ENCODE results near the gene PRKRIP1. TPM values are rescaled to one million over a fixed set of nuclear protein-coding genes. Genes with fewer than 3 reads are reported as not detected.

PRKRIP1 gene
- total RNA-seq, 1 donor from 2014 or later, result 41.3 TPM

DNA sequence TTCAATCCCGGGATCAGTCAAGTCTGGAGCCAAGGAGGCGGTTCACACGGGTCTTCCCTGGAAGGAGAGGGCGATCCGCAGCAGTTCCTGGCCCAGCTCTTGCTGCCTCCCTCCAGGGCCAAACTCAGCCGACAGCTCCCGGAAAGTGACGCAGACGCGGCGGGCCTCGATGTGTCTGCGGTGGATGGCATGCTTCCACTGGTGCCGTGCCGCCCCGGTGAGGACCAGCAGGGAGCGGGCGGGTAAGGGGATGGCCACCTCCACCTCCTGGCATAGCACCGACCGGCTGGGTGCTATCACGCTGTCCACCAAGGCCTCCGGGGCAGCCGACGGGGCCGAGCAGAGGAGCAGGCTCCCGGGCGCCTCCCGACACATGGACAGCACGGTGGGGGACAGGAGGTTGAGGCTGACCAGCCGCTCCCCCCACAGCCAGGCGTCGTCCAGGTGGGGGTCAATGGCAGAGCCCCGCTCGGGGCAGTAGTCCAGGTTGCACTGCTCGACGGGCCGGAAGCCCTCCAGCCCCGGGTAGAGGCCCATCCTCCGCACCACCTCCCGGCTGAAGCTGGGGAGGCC is 61.3 kb downstream of the PRKRIP1 start:
- no peak for DNase-seq (ENCODE audit: low spot score)
- peaks cover 2% of the 10 kb centered on the region for H3K27me3 Mint-ChIP-seq (ENCODE audit: unreplicated experiment)
- no peaks in the 10 kb centered on the region for H3K4me1 Mint-ChIP-seq (ENCODE audit: unreplicated experiment)
- peaks cover 9% of the 10 kb centered on the region for H3K36me3 Mint-ChIP-seq (ENCODE audit: low read depth, unreplicated experiment)
- TF ChIP-seq, protein P1, sequence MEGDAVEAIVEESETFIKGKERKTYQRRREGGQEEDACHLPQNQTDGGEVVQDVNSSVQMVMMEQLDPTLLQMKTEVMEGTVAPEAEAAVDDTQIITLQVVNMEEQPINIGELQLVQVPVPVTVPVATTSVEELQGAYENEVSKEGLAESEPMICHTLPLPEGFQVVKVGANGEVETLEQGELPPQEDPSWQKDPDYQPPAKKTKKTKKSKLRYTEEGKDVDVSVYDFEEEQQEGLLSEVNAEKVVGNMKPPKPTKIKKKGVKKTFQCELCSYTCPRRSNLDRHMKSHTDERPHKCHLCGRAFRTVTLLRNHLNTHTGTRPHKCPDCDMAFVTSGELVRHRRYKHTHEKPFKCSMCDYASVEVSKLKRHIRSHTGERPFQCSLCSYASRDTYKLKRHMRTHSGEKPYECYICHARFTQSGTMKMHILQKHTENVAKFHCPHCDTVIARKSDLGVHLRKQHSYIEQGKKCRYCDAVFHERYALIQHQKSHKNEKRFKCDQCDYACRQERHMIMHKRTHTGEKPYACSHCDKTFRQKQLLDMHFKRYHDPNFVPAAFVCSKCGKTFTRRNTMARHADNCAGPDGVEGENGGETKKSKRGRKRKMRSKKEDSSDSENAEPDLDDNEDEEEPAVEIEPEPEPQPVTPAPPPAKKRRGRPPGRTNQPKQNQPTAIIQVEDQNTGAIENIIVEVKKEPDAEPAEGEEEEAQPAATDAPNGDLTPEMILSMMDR (IDR thresholded peaks at IDR 0.05; ENCODE audit: unreplicated experiment), result no peak
- H3K27ac Mint-ChIP-seq (ENCODE audit: unreplicated experiment), result no peak overlapping the region
- no peak overlapping the region for H3K4me3 Mint-ChIP-seq (ENCODE audit: unreplicated experiment)
- H3K9me3 Mint-ChIP-seq (ENCODE audit: unreplicated experiment), result no peaks in the 10 kb centered on the region

DNA sequence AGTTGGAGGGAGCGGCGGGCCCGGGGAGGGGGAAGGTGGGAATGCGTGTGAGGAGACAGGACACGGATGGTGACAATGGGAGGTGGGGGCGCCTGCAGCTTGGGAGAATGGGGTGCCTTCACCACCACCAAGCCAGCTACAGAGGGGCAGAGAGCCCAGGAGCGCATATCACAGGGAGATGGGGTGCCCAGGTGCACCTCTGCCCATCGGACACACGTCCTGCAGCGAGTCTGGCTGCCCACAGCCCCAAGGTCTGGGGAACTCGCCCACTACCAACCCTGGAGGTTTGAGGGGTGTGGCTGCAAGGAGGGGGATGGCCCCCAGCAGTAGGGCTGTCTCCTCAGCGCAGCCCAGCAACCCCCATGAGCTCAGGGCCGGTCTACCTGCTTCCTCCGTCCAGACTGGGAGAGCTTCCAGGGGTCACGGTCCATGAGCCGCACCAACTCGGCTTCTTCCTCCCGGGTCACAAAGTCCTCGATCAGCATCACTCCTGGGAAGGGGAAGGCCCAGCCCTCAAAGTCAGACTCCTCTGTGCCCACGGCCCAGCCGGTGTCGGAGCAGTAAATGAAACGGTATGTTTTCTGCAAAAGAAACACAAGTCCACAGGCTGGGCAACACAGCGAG is 63.2 kb downstream of the PRKRIP1 start:
- no peak for DNase-seq (ENCODE audit: low spot score)
- Mint-ChIP-seq H3K27me3 (ENCODE audit: unreplicated experiment) (peaks cover 7% of the 10 kb centered on the region), H3K9me3 (ENCODE audit: unreplicated experiment) (no peaks in the 10 kb centered on the region), H3K4me3 (ENCODE audit: unreplicated experiment) (no peak overlapping the region), H3K4me1 (ENCODE audit: unreplicated experiment) (peaks cover 9% of the 10 kb centered on the region), H3K27ac (ENCODE audit: unreplicated experiment) (no peak overlapping the region), H3K36me3 (ENCODE audit: low read depth, unreplicated experiment) (peaks cover 13% of the 10 kb centered on the region)
- TF ChIP-seq, protein P1 (IDR thresholded peaks at IDR 0.05; ENCODE audit: unreplicated experiment), result no peak

DNA sequence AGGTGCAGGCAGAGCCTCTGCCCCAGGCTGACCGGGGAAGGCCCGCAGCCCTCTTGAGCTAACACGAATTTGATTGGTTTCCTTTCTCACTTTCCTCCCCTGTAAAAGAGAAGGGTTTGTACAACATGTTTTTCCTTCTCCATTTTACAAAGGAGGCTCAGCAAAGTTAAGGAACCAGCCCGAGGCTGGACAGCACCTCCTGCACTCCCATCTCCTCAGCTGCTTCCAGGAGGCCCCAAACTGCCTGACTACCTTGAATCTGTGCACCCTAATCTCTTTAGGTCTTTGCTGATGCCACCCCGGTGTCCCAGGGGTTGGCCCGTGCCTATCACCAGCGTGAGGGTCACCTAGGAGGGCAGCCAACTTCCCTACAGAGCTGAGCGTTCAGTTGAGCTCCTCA is 64.3 kb downstream of the PRKRIP1 start:
- no peak overlapping the region for H3K27ac Mint-ChIP-seq (ENCODE audit: unreplicated experiment)
- TF ChIP-seq, protein P1 (IDR thresholded peaks at IDR 0.05; ENCODE audit: unreplicated experiment), result no peak
- peaks cover 10% of the 10 kb centered on the region for H3K4me1 Mint-ChIP-seq (ENCODE audit: unreplicated experiment)
- H3K27me3 Mint-ChIP-seq (ENCODE audit: unreplicated experiment), result peaks cover 9% of the 10 kb centered on the region
- peaks cover 13% of the 10 kb centered on the region for H3K36me3 Mint-ChIP-seq (ENCODE audit: low read depth, unreplicated experiment)
- H3K4me3 Mint-ChIP-seq (ENCODE audit: unreplicated experiment), result no peak overlapping the region
- DNase-seq (ENCODE audit: low spot score), result no peak
- H3K9me3 Mint-ChIP-seq (ENCODE audit: unreplicated experiment), result no peaks in the 10 kb centered on the region

DNA sequence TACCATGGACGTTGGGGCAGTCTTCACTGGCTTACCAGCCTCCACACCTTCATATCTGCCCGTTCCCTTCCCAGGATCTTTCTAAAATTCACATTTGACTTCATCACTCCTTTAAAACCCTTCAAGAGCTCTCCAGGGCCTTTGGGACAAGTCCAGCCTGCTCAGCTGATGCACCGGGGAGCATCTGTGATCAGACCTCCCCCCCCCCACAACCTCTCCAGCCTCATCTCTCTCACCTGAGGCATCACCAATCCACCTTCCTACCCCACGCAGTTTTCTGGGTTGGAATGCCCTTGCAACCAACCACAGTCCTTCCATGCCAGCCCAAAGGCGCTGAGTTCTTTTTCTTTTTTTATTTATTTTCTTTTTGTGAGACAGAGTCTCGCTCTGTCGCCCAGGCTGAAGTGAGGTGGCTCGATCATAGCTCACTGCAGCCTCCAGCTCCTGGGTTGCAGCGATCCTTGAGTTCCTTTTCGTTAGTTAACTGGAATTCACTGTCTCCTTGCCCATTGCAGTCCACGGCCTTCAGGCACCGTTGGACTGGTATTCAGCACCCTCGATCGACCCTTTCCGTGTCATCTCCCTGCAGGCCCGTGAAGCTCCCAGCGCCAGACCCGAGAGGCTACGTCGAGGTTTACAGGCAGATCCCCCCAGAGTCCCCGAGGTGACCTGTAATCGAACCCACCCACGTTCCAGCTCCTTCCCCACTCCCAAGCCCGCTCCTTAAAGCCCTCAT is 67.8 kb downstream of the PRKRIP1 start:
- H3K4me1 Mint-ChIP-seq (ENCODE audit: unreplicated experiment), result peaks cover 14% of the 10 kb centered on the region
- peak overlapping the region; percentile 98 for H3K4me3 Mint-ChIP-seq (ENCODE audit: unreplicated experiment)
- peak overlapping the region; percentile 36 for H3K27ac Mint-ChIP-seq (ENCODE audit: unreplicated experiment)
- peaks cover 12% of the 10 kb centered on the region for H3K27me3 Mint-ChIP-seq (ENCODE audit: unreplicated experiment)
- no peaks in the 10 kb centered on the region for H3K9me3 Mint-ChIP-seq (ENCODE audit: unreplicated experiment)
- DNase-seq (ENCODE audit: low spot score), result no peak
- TF ChIP-seq, protein P1 (IDR thresholded peaks at IDR 0.05; ENCODE audit: unreplicated experiment), result no peak
- H3K36me3 Mint-ChIP-seq (ENCODE audit: low read depth, unreplicated experiment), result peaks cover 15% of the 10 kb centered on the region

Measured in endothelial cell (in vitro differentiated cells).